Hematopoietic multipotent progenitor cell treated with erythropoietin and hydrocortisone succinate and interleukin-3 and kit ligand, for 17 days (in vitro differentiated cells): Measurements from ENCODE around the gene SRP72.
"Not testable (repeated sequence)": the region's sequence is repeated elsewhere in the genome, so short reads cannot be mapped to it uniquely, and the experiment has no call there.

Experiments
- DNase-seq: peaks from one replicate; pipeline ENCODE4 v3.0.0-alpha.2; 2015; ENCODE audit warnings: low spot score

SRP72 gene, protein sequence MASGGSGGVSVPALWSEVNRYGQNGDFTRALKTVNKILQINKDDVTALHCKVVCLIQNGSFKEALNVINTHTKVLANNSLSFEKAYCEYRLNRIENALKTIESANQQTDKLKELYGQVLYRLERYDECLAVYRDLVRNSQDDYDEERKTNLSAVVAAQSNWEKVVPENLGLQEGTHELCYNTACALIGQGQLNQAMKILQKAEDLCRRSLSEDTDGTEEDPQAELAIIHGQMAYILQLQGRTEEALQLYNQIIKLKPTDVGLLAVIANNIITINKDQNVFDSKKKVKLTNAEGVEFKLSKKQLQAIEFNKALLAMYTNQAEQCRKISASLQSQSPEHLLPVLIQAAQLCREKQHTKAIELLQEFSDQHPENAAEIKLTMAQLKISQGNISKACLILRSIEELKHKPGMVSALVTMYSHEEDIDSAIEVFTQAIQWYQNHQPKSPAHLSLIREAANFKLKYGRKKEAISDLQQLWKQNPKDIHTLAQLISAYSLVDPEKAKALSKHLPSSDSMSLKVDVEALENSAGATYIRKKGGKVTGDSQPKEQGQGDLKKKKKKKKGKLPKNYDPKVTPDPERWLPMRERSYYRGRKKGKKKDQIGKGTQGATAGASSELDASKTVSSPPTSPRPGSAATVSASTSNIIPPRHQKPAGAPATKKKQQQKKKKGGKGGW

DNA sequence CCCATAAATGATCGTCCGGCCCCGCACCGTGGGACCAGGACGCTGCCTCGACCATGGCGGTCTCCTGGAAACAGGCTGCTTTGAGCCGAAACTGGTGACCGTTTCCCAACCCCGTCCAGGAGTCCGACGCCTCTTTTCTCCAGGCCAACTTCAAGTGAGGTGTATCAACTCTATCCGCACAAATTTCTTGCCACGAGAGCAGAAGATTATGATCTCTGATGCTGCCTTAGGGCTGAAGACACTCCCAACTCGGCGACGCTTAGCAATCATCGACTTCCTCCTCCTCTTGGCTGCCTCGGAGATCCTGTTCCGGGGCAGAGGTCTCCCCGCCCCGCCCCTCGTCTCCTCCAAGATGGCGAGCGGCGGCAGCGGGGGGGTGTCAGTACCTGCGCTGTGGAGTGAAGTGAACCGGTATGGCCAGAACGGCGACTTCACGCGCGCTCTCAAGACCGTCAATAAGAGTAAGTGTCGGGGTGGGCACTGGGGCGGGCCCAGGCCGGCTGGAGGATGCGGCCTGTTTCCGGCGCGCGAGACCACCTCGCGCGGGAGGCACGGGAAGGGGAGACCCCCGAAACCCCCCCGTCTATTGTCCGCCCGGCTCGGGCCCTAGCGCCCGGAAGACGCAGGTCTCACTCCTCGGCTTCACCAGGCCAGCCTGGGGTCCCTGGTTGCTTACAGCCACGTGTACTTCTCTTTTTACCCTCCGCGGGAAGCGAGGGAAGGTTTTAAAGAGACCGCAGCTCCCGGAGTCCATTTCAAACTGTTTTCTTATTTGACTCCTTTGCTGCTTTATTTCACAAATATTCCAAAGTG, at the start of gene SRP72:
Gene SRP72, plus strand, starts transcription at position 334 of the 813 bp plus-strand sequence. Its CDS starts 19 bp downstream, at position 353.
- DNase-seq = peak; percentile 93

DNA sequence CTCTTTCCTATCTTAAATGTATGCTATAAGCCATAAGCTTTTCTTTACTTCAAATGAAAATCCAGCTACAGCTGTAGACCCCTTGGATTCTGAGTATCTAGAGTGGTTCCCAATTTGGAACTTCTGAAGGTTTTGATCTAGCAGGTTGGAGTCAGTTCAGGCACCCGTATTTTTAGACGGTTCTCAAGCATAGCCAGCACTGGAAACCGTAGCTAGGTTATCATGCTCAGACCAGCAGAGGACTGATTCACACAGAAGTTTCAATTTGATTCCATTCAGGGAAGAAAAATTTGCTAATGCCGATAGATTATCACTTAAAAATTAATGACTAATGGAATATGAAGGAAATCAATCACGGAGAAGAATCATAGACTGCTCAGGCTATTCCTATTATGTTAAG, 43.2 kb upstream of the SRP72 start:
- DNase-seq = no peak

DNA sequence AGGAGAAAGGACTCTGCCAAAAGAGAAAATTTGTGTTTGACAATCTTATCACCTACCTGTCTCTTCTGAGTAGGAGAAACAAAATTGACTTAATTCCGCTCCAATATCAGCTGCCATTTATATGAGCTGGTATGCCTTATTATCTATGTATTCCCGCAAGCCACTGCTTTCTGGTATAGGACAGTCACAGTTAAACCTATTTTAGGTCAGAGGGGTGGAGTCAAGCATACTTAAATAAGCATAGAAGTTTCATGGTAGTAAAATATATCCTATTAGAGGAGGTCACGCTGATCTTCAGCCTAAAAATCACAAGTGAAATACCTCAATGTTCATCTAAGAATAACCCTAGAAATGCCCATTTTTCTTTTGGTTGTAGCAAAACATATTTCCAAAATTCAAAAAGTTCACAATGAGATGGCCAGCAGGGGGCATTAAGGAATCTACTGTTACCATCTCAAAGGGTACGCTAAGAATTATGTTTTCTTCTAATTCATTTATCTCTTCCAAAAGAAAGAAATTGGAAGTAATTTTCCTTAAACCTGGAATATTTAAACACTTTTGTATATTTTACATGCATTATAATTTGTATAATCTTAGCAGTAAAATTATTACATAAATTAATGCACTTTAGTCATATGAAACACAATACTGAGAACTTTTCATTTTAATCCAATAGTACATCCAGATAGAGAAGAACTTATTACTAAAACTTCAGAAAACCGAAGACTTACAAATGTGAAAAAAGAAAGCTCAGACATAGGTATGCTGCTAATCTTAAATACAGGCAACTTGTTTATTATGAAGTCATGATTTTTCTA, 42.5 kb upstream of the SRP72 start:
- peak; percentile 80 for DNase-seq

DNA sequence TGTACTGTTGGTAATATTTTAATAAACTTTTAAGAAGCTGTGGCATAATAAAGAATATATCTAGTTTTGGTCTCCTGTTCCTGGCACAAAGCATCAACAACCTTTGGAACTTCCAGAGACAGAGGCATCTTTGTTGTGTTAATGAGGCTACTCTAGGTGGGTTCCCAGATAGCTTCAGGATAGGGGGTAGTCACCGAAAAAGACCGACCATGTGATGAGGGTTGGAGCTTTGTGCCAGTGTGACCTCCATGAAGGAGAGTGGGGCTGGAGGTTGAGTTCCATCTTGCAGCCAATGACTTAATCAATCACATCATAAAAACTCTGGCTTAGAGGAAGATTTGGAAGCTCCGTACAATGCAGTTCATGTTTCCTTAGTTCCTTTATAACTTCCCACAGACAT, 41.9 kb upstream of the SRP72 start:
- no peak for DNase-seq

DNA sequence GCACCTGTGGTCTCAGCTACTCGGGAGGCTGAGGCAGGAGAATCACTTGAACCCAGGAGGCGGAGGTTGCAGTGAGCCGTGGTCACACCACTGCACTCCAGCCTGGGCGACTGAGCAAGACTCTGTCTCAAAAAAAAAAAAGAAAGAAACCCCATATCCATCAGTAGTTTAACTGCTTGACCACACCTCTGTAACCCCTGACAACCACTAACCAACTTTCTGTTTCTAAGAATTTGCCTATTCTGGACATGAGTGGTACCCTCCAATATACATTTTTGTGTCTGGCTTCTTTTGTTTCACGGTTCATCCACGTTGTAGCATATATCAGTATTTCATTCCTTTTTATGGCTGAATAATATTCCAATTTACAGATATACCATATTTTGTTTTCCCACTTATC, 41.1 kb upstream of the SRP72 start:
- no peak for DNase-seq

DNA sequence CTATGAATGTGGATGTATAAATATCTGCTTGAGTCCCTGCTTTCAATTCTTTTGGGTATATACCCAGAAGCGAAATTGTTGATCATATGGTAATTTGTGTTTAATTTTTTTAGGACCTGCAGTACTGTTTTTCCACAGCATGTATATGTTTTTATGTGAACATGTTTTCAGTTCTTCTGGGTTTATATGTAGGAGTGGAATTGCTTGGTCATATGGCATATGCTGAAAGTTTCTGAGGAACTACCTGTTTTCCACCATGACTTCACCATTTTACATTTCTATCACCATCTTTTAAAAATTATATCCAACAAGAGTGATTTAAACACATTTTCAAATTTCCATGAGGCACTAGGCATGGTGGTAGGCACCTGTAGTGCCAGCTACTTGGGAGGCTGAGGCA, 40.2 kb upstream of the SRP72 start:
- DNase-seq = no peak

DNA sequence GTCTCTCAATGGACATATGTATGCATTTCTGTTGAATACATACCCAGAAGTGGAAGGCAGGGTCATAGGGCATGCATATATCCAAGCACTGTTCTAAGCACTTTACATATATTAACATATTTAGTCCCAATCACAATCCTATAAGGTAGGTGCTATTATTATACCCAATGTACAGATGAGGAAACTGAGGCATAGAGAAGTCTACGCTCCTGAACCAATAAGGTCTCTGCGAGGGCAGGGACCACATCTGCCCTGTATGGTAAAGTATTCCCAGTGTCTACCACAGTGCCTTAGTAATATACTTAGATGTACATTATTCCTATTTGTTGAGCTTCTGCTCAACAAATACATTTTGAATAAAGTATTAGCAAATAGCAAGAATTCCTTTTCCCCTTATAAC, 37.2 kb upstream of the SRP72 start:
- DNase-seq = no peak

DNA sequence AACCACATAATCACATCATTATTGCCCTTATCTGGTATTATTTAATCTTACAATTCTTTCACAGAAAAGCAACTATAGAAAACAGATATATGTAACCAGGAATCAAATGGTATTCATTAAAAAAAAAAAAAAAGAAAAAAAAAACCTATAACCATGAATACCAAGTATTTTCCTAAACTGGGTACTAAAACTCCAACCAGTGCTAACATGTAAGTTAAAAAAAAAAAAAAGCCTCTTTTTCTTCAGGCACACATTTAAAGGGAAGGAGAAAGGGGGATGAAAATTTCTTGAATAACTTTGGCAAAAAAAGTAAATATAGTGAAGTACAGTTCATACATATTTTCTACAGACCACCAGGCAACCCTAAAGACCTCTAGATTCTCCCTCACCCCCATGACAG, 34.1 kb upstream of the SRP72 start:
- DNase-seq = no peak

DNA sequence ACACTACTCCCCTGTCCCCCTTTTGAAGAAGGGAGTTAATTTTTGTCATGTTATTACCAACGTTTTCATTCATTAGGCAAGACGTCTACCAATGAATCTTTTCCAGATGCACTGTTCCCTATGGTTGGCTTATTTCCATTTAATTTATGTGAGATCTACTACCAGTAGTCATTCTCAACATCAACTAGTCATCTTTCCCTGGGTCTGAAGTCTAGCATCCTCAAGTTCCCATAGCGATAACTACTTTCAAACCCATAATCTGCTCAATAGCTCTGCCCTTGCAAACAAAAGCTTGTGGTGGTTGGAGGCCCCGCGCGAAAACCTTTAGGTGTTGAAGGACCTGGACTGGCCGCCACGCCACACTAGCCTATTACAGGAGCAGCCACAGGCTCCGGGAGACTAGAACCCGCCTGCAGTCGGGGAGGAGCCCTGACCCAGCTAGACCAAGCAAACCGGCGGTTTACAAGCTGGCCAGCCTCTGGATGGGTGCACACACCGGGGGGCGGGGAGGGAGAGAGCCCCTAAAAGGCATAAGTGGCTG, 32.7 kb upstream of the SRP72 start:
- DNase-seq = peak; percentile 44

DNA sequence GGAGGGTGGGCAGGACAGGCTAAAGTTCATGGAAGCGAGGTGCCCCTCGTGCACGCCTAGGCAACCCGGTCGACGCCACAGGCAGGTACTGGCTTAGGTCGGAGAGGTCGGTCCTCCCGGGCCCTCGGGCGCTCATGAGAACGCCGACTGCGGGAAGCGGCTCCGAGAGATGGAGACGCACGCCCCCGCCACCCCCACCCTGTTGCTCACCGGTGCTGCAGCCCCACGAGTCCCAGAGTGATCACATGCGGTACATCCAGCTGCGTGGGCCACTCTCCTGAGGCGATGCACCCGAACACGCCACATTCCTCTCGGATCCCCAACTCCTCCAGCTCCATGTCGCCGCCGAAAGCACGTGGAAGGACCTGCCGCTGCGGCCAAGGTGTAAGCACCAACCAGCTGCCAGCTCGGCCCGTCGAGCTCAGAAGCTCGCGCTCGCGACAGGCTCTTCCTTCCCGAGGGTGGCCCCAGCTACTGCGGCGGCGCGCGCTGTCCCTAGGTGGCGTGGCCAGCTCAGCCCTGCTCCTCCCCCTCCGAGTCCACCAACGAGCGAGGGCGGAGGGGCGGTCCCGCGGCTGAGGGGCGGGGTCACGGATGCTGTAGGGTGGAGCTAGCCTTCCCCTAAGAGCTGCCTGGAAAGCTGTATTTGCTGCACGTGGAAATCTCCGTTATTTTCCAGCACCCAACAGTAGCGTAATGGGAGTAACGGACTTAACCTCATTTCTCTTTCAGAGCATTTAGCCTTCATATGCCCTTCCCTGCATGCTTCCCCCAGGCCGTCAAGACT, 32.1 kb upstream of the SRP72 start, which contains the start of gene PPAT:
Gene PPAT, minus strand, starts transcription at position 476 of the 787 bp plus-strand sequence. Its CDS starts 138 bp downstream, at position 338.
- DNase-seq = peak; percentile 97

DNA sequence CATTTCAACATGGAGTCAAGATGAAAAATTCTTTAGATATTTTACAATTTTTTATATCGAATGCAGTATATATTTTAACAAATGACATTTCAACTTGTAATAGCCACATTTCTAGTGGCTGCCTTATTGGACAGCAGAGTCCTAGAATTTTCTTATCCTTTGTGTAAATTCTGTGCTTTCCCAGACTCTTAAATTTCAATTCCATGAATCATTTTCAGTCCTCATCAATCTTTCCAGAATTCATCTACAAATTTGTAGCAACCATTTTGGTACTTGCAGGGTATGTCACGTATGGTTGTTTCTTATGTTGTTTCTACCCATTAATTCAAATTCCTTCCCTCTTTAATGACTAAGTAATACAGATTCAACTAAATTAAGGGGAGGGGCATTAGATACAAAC, 28.7 kb upstream of the SRP72 start:
- DNase-seq = no peak

DNA sequence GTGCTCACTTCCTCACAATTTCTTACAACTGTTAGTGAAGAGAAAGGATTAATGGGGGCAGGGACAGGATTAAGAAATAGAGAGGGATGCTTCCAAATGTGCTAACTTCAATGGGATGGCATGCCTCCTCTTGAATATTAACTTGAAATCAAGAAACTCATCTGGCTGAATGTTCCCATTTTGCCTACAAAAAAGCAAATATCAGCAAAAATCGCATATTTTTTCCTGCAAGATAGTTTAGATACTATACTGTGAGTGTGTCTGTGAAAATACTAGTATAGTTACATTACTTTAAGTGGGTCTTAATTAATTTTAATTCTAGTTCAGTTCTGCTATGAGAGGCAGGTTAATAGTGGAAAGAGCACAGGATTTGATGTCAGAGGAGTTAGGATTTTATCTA, 26.4 kb upstream of the SRP72 start:
- DNase-seq = no peak

DNA sequence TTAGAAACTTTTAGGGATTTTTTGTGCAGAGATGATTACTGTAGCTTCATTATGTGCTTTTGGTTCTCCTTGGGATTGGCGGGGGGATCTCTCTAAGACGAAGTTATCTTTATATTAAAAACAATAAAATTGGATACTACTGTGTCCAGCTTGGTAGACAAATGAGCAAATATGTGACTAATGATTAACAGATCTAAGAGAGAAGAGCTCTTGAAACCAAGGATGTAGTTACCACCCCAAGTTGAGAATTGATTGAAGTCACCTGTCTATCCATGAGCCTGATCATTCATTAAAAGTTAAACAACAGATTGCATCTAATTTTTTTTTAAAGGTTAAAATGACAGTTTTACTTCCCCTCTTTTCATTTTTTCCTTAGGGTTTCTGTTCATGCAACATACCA, 22.7 kb upstream of the SRP72 start:
- DNase-seq = no peak

DNA sequence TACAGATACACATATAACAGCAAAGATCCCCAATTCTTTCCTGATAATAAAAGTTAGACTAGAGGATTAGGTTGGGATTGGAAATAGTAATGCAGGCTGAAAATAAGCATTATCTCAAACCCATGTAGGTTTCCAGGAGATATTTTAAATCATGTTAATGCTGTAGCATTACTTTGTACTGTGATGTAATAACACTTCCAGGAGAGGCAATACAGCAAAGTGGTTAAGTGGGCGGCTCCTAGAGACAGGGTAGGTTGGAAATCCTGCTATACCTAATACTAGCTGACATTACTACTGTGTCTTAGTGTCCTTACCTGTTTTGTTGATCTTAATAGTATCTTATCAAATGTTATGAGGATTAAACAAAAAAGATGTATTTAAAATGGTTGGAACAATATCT, 21.7 kb upstream of the SRP72 start:
- no peak for DNase-seq

DNA sequence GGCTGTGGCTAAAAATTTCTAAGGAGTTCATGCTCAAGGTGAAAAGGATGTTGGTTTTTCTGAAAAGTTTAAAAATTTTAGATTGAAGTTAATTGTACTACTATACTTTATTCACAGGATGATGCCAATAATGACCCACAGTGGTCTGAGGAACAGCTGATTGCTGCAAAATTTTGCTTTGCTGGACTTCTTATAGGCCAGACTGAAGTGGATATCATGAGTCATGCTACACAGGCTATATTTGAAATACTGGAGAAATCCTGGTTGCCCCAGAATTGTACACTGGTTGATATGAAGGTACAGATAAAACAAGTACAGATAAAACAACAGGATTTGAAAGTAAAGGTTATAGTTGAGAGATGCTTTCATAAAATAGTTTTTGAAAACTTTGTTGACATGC, 19.1 kb upstream of the SRP72 start:
- no peak for DNase-seq

DNA sequence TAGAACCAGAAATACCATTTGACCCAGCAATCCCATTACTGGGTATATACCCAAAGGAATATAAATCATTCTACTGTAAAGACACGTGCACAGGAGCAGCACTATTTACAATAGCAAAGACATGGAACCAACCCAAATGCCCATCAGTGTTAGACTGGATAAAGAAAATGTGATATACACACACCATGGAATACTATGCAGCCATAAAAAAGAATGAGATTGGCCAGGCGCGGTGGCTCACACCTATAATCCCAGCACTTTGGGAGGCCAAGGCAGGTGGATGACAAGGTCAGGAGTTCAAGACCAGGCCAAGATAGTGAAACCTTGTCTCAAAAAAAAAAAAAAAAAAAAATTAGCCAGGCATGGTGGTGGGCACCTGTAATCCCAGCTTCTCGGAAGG, 17.9 kb upstream of the SRP72 start:
- not testable (repeated sequence) for DNase-seq

DNA sequence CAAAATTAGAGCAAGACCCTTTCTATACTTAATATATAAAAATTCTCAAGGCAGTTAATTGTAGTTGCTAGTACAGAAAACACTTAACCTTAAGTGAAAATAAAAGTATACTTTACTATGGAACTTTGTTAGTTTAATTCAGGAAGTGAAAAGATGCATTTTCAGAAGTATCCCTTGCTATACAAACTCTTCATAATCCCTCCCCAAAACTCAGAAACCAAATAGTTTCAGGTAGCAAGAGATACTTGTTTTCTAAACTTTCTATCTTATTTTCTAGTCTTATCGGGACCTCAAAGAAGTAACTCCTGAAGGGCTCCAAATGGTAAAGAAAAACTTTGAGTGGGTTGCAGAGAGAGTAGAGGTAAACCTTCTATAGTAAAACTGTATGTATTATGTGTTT, 17.1 kb upstream of the SRP72 start:
- no peak for DNase-seq

DNA sequence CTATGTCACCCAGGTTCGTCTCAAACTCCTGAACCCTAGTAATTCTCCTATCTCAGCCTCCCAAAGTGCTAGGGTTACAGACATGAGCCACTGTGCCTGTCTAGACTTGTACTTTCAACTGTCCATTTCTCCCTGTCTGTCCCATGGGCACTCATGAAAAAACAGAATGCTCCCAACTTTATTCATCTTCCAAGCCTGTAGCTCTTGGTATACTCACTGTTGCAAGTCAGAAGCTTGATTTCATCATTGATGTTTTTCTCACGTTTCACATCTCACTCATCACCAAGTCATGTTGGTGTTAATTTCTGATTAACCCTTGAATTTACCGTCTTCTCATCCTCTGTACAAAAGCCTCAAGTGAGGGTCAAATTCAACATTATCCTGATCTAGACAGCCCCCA, 7.3 kb upstream of the SRP72 start:
- no peak for DNase-seq

DNA sequence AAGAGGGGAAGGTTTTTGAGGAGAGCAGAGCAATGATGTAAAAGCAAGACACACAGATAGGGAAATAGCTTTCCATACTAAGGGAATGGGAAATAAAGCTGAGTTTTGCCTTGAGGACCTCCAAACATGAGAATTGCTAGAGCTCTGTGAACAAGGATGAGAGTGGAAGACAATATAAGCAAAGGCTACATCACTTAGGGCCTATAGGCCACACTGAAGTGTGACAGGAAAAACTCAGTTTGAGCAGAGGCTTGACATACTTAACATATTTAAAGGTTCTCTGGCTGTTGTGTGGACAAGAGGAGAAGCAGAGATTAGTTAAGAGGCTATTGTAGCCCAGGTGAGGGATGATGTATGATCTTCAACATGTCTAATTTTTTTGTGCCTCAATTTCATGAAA, 5.3 kb upstream of the SRP72 start:
- DNase-seq = no peak

DNA sequence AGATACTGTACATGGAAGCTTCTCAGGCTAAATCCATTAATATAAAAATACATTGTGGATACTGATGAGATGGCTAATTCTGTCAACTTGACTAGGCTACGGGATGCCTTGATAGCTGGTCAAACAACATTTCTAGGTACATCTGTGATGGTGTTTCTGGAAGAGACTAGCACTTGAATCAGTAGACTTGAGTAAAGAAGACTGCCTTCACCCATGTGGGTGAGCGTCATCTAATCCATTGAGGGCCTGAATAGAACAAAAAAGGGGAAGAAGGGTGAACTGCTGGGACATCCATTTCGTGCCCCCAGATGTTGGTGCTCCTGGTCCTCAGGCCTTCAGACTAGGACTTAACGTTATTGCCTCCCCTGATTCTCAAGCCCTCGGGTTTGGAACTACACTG, 3.7 kb upstream of the SRP72 start:
- no peak for DNase-seq

DNA sequence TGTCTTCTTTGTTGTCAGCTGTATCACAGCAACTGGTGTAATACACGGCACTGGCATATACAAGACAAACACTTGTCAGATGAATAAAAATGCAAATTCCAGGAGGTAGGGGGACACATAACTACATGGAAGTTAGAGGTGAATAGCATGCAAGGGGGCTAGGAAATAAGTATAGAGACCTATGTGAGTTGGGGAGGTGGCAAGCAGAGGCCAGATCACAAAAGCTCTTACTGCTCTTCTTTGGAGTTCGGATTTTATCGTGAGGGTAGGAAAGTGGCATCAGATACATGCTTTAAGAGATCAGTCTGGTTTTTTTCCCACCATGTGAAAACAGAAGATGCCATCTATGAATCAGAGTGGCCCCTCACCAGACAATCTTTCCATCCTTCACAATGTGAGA, 2.8 kb upstream of the SRP72 start:
- DNase-seq = no peak
